GM03348 (cell line): Measurements from ENCODE around the gene HECA.
A peak's percentile ranks its signal among the peaks of the same experiment; 100 is the strongest.
"Not testable (repeated sequence)": the region's sequence is repeated elsewhere in the genome, so short reads cannot be mapped to it uniquely, and the experiment has no call there.

Experiments
- DNase-seq: peaks from one replicate; pipeline ENCODE4 v3.0.0; 2012; ENCODE audit warnings: low spot score

Gene HECA

DNA sequence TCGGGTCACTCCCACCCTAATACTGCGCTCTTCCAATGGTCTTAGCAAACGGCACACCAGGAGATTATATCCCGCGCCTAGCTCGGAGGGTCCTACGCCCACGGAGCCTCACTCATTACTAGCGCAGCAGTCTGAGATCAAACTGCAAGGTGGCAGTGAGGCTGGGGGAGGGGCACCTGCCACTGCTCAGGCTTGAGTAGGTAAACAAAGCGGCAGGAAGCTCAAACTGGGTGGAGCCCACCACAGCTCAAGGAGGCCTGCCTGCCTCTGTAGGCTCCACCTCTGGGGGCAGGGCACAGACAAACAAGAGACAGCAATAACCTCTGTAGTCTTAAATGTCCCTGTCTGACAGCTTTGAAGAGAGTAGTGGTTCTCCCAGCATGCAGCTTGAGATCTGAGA lies 75.9 kb downstream of the HECA start:
- not testable (repeated sequence) for DNase-seq

DNA sequence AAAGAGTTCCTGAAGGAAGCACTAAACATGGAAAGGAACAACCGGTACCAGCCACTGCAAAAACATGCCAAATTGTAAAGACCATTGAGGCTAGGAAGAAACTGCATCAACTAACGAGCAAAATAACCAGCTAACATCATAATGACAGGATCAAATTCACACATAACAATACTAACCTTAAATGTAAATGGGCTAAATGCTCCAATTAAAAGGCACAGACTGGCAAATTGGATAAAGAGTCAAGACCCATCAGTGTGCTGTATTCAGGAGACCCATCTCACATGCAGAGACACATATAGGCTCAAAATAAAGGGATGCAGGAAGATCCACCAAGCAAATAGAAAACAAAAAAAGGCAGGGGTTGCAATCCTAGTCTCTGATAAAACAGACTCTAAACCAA lies 77.6 kb downstream of the HECA start:
- not testable (repeated sequence) for DNase-seq

DNA sequence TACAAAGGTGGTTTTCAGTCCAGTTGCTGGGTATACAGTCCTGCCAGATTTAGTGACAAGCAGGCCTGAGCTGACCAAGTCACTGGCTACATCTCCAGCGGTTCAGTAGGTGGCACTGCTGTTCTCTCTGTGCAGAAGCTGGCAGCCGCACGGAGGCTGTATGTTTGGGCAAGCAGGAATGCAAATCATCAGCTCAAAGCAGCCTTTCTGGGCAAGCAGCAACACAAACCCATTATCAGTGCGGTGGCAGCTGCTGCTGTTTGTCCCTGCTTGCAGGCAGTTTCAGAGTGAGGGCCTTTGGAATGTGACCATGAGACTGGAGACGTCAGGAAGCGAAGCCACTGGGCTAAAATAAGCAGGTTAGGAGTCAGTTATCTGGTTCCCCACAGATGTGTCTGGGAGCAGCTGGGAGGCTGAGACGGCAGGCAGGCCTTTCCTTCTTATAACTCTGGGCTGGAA lies 84.4 kb downstream of the HECA start:
- peak; percentile 91 for DNase-seq

DNA sequence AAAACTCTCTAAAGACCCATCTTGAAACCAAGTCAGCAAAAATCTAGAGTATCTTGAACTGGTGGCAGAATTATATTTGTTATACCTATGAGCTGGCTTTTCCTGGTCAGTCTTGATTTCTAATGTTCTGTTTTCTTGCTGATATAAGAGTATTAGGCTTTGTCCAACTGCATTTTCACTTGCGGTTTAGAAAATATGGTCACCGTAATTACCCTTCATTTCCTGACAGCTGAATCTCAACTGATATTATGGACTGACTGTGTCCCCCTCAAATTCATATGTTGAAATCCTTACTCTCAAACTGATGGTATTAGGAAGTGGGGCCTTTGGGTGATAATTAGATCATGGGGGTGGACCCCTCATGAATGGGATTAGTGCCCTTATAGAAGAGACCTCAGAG lies 84.9 kb downstream of the HECA start:
- no peak for DNase-seq

DNA sequence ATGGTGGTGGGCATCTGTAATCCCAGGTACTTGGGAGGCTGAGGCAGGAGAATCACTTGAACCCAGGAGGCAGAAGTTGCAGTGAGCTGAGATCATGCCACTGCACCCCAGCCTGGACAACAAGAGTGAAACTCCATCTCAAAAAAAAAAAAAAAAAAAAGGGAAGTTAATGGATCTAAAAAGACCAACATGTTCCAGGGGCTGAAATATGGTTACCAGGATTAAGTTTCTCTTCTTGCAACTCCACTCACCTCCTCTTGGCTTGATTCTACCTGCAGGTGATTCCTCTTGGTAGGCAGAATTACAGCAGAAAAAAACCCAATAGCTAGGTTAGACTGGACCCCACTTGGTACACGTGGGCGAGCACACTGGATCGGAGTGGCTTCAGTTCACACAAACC lies 93.5 kb downstream of the HECA start:
- DNase-seq: not testable (repeated sequence)
